HL-60/S4 (cell line): ENCODE data around the gene TCEAL3.
"Not testable (repeated sequence)": the region's sequence is repeated elsewhere in the genome, so short reads cannot be mapped to it uniquely, and the experiment has no call there.

Source experiments
- in situ Hi-C: fragments of 300-500 bp; cut with MboI; formaldehyde crosslinking; loops from 2 replicates; pipeline ENCODE4 v1.14.3; 2022; ENCODE audit warnings: low sequenced_read_pairs

The TCEAL3 gene

DNA sequence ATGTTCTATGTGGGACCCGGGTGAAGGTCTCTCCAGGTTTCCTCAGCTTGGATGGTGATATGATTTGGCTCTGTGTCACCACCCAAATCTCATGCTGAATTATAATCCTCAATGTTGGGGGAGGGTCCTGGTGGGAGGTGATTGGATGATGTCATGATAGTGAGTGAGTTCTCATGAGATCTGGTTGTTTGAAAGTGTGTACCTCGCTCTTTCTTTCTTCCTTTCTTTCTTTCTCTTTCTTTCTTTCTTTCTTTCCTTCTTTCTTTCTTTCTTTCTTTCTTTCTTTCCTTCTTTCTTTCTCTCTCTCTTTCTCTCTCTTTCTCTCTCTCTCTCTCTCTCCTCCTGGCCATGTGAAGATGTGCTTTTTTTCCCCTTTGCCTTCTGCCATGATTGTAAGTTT, 51.7 kb downstream of the TCEAL3 start:
- in situ Hi-C loops, result not testable (repeated sequence)
